Neural progenitor cell (in vitro differentiated cells): Measurements from ENCODE around the gene MED27.

ENCODE experiments used
- EZH2 ChIP-seq: fragments of 200-600 bp; sonication (generic); IDR thresholded peaks from 2 replicates; pipeline ENCODE4 v1.6.1; 2017; ENCODE audit warnings: antibody characterized with exemption, mild to moderate bottlenecking, moderate library complexity
- EZH2phosphoT487 ChIP-seq: fragments of 200-600 bp; sonication (generic); IDR thresholded peaks from 2 replicates; pipeline ENCODE4 v1.6.1; 2017; ENCODE audit warnings: antibody characterized with exemption
- TF ChIP-seq, protein P1 (sequence below): fragments of 200-600 bp; sonication (generic); IDR thresholded peaks from 2 replicates; pipeline ENCODE4 v1.5.1; 2017; ENCODE audit warnings: antibody characterized with exemption, mild to moderate bottlenecking

DNA sequence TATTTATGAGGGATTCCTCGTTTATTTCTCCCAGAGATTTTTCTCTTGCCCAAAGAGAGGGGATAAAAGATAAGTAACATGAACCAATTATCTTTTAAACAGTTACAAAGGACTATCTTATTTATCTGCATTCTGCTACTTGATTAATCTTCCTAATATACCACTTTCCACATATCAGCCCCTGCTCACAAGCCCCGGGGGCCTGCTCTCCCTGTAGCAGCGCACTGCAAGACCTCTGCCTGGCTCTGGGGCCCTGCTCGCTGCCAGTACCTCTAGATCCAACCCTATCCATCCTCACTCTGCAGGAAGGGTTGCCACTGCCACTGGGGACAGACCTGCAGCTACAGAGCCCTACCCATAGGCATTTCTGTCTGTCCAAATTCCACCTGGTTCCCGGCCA, 75.3 kb downstream of the MED27 start:
- TF ChIP-seq, protein P1, sequence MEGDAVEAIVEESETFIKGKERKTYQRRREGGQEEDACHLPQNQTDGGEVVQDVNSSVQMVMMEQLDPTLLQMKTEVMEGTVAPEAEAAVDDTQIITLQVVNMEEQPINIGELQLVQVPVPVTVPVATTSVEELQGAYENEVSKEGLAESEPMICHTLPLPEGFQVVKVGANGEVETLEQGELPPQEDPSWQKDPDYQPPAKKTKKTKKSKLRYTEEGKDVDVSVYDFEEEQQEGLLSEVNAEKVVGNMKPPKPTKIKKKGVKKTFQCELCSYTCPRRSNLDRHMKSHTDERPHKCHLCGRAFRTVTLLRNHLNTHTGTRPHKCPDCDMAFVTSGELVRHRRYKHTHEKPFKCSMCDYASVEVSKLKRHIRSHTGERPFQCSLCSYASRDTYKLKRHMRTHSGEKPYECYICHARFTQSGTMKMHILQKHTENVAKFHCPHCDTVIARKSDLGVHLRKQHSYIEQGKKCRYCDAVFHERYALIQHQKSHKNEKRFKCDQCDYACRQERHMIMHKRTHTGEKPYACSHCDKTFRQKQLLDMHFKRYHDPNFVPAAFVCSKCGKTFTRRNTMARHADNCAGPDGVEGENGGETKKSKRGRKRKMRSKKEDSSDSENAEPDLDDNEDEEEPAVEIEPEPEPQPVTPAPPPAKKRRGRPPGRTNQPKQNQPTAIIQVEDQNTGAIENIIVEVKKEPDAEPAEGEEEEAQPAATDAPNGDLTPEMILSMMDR, result no peak
- no peak for TF ChIP-seq EZH2phosphoT487
- no peak for TF ChIP-seq EZH2
